PC-3 (cell line): ENCODE data around the gene CD2. TPM values are rescaled to one million over a fixed set of nuclear protein-coding genes. Genes with fewer than 3 reads are reported as not detected.

Experiments
- ATAC-seq: fragments of 200-7000 bp; cut with Tn5 transposase; 2 replicates; pipeline ENCODE4 v1.9.1; 2020; ENCODE audit warnings: mild to moderate bottlenecking, moderate library complexity
- BruUV-seq: library from RNA; stranded (reverse); fragments of 400-500 nt; replicated peaks from 2 replicates; lab custom pipeline; 2021; lab: Mats Ljungman, UMichigan
- CTCF ChIA-PET: fragments of 300-600 bp; sonication (Branson Sonifier 250); formaldehyde crosslinking; loops from one replicate; lab custom pipeline; 2022; ENCODE audit warnings: antibody characterized with exemption; lab: Charles Lee
- POLR2A ChIA-PET: fragments of 300-600 bp; sonication (Branson Sonifier 250); formaldehyde crosslinking; loops from one replicate; lab custom pipeline; 2022; ENCODE audit warnings: antibody characterized with exemption; ENCODE audit not compliant: unreplicated experiment; lab: Charles Lee
- DNase-seq: peaks from one replicate; pipeline ENCODE4 v3.0.0-alpha.2; 2015
- H2AFZ ChIP-seq: fragments of 300-600 bp; sonication (generic); 2 replicates; pipeline ENCODE4 v1.6.0; 2016; ENCODE audit warnings: antibody characterized with exemption, low read length
- H3F3A ChIP-seq: fragments of 300-600 bp; sonication (generic); one replicate; pipeline ENCODE4 v1.6.0; 2017; ENCODE audit warnings: antibody characterized with exemption, low read length, control low read depth, mild to moderate bottlenecking; ENCODE audit not compliant: unreplicated experiment
- H3K27ac ChIP-seq: fragments of 300-600 bp; sonication (generic); 2 replicates; pipeline ENCODE4 v1.5.1; 2016; ENCODE audit warnings: mild to moderate bottlenecking, low read length
- H3K27me3 ChIP-seq: fragments of 300-600 bp; sonication (generic); 2 replicates; pipeline ENCODE4 v1.6.1; 2016; ENCODE audit warnings: low read length, mixed read lengths
- H3K36me3 ChIP-seq: fragments of 300-600 bp; sonication (generic); 2 replicates; pipeline ENCODE4 v1.6.1; 2016; ENCODE audit warnings: low read depth, mixed run types, low read length, mixed read lengths
- H3K4me1 ChIP-seq: fragments of 300-600 bp; sonication (generic); 2 replicates; pipeline ENCODE4 v1.5.1; 2016; ENCODE audit warnings: low read length; ENCODE audit not compliant: insufficient read depth
- H3K4me2 ChIP-seq: fragments of 300-600 bp; sonication (generic); 2 replicates; pipeline ENCODE4 v1.6.0; 2016; ENCODE audit warnings: low read length
- H3K4me3 ChIP-seq: fragments of 300-600 bp; sonication (generic); 2 replicates; pipeline ENCODE4 v1.5.1; 2016; ENCODE audit warnings: mild to moderate bottlenecking, low read length, mixed read lengths
- H3K79me2 ChIP-seq: fragments of 300-600 bp; sonication (generic); 2 replicates; pipeline ENCODE4 v1.6.1; 2017; ENCODE audit warnings: low read length, mixed read lengths
- H3K9ac ChIP-seq: fragments of 300-600 bp; sonication (generic); 2 replicates; pipeline ENCODE4 v1.6.0; 2016; ENCODE audit warnings: mild to moderate bottlenecking, low read length
- H3K9me2 ChIP-seq: fragments of 300-600 bp; sonication (generic); replicated peaks from 2 replicates; pipeline ENCODE4 v1.6.1; 2016; ENCODE audit warnings: mixed run types, low read length, mixed read lengths
- H3K9me3 ChIP-seq: fragments of 300-600 bp; sonication (generic); 2 replicates; pipeline ENCODE4 v1.6.1; 2016; ENCODE audit warnings: low read length, mixed read lengths
- H4K20me1 ChIP-seq: fragments of 300-600 bp; sonication (generic); 2 replicates; pipeline ENCODE4 v1.6.1; 2016; ENCODE audit warnings: low read length, mixed read lengths
- CTCF ChIP-seq: fragments of 300-600 bp; sonication (generic); conservative IDR thresholded peaks from 2 replicates; pipeline ENCODE4 v1.5.1; 2017; ENCODE audit warnings: antibody characterized with exemption, low read depth, mild to moderate bottlenecking, low read length
- EZH2 ChIP-seq: fragments of 300-600 bp; sonication (generic); IDR thresholded peaks from one replicate; pipeline ENCODE4 v1.6.1; 2017; ENCODE audit warnings: antibody characterized with exemption, mild to moderate bottlenecking, low read length; ENCODE audit not compliant: unreplicated experiment
- EZH2phosphoT487 ChIP-seq: fragments of 300-600 bp; sonication (generic); IDR thresholded peaks from 2 replicates; pipeline ENCODE4 v1.6.1; 2018; ENCODE audit warnings: mild to moderate bottlenecking, antibody characterized with exemption, low read length, borderline replicate concordance
- intact Hi-C: fragments of 100-400 bp; cut with micrococcal nuclease; formaldehyde crosslinking; loops from 2 replicates; pipeline ENCODE4 v1.9.0; 2023
- total RNA-seq: library from RNA; depleted of rRNA; stranded (reverse); fragments of >200 nt; gene quantifications from 2 replicates; pipeline ENCODE4 v1.2.3, GENCODE V29; 2014

The CD2 gene
- total RNA-seq, 1 experiment from 2014 or later, result not detected

- Histone ChIP-seq H3K9me3 (no peaks in the 10 kb centered on the region), H3K9me2 (no peaks in the 10 kb centered on the region), H3K27ac (no peak overlapping the region), H3K36me3 (no peaks in the 10 kb centered on the region), H2AFZ (no peak overlapping the region), H3K4me2 (no peak overlapping the region), H4K20me1 (no peaks in the 10 kb centered on the region), H3K4me3 (no peak overlapping the region), H3K9ac (no peak overlapping the region), H3K4me1 (no peaks in the 10 kb centered on the region), H3K27me3 (no peaks in the 10 kb centered on the region), H3K79me2 (no peaks in the 10 kb centered on the region), H3F3A (no peaks in the 10 kb centered on the region)
- ChIA-PET POLR2A (no interaction called here), CTCF (no interaction called here)
- DNase-seq, result no peak
- intact Hi-C loops, result no loop called here
- TF ChIP-seq CTCF (no peak), EZH2 (no peak), EZH2phosphoT487 (no peak)
- ATAC-seq, result no peak
- BruUV-seq, result no TSS peak
Observed at GRCh38 chr1:116725798-116726197, 28.4 kb upstream of the CD2 start.

- no peaks in the 10 kb centered on the region for H3F3A ChIP-seq
- no peak overlapping the region for H3K4me2 ChIP-seq
- intact Hi-C loops, result no loop called here
- no peak overlapping the region for H3K9ac ChIP-seq
- ChIA-PET CTCF (no interaction called here), POLR2A (no interaction called here)
- H3K79me2 ChIP-seq, result no peaks in the 10 kb centered on the region
- H4K20me1 ChIP-seq, result no peaks in the 10 kb centered on the region
- H3K27ac ChIP-seq, result no peak overlapping the region
- DNase-seq (no peak), ATAC-seq (no peak)
- H3K4me1 ChIP-seq, result no peaks in the 10 kb centered on the region
- H2AFZ ChIP-seq, result no peak overlapping the region
- H3K27me3 ChIP-seq, result no peaks in the 10 kb centered on the region
- no peaks in the 10 kb centered on the region for H3K36me3 ChIP-seq
- no peaks in the 10 kb centered on the region for H3K9me2 ChIP-seq
- H3K9me3 ChIP-seq, result no peaks in the 10 kb centered on the region
- H3K4me3 ChIP-seq, result no peak overlapping the region
- no TSS peak for BruUV-seq
- no peak for TF ChIP-seq EZH2
- no peak for TF ChIP-seq EZH2phosphoT487
- TF ChIP-seq CTCF, result no peak
Observed at GRCh38 chr1:116726872-116727820, 27.1 kb upstream of the CD2 start.

GRCh38 chr1:116731439-116731838 is 22.8 kb upstream of the CD2 start:
- no peaks in the 10 kb centered on the region for H3F3A ChIP-seq
- no peak for DNase-seq
- no peaks in the 10 kb centered on the region for H3K9me2 ChIP-seq
- intact Hi-C loops, result loop anchor here (10.0 kb wide), 1 partner anchor 157 kb away; the partner anchor contains the start of gene CD58
- H3K27me3 ChIP-seq, result no peaks in the 10 kb centered on the region
- no peak overlapping the region for H3K4me3 ChIP-seq
- BruUV-seq, result no TSS peak
- H3K79me2 ChIP-seq, result no peaks in the 10 kb centered on the region
- no peaks in the 10 kb centered on the region for H3K4me1 ChIP-seq
- H3K36me3 ChIP-seq, result no peaks in the 10 kb centered on the region
- TF ChIP-seq CTCF (no peak), EZH2 (no peak), EZH2phosphoT487 (no peak)
- H3K9ac ChIP-seq, result no peak overlapping the region
- no peak overlapping the region for H3K4me2 ChIP-seq
- no peaks in the 10 kb centered on the region for H4K20me1 ChIP-seq
- no peak overlapping the region for H2AFZ ChIP-seq
- CTCF ChIA-PET, result no interaction called here
- no peaks in the 10 kb centered on the region for H3K9me3 ChIP-seq
- H3K27ac ChIP-seq, result no peak overlapping the region
- POLR2A ChIA-PET, result no interaction called here
- ATAC-seq, result no peak
